Stomach (tissue), 9 donors: ENCODE data around the gene STK33. TPM values are rescaled to one million over a fixed set of nuclear protein-coding genes. Genes with fewer than 3 reads are reported as not detected.

Experiments used
- DNase-seq, 2 donors: peaks; one replicate each; pipeline versions ENCODE4 v3.0.0 to v3.0.0-alpha.2; 2013 to 2019
- H3K27ac ChIP-seq, 5 donors: fragments of 200-600 bp in 4 of 5; sonication (generic) in 4 of 5; one replicate each; pipeline ENCODE4 v1.5.1; 2013 to 2019; ENCODE audit warnings: mild to moderate bottlenecking in 1 of 5, moderate library complexity in 1 of 5
- H3K27me3 ChIP-seq, 3 donors: fragments of 200-600 bp; sonication (generic); one replicate each; pipeline ENCODE4 v1.5.1; 2017 to 2019; ENCODE audit warnings: mixed run types in 1 of 3
- H3K36me3 ChIP-seq, 4 donors: fragments of 200-600 bp; sonication (generic); 1 replicate in 3 of 4; 2 replicates in 1 of 4; pipeline ENCODE4 v1.5.1; 2016 to 2019
- H3K4me1 ChIP-seq, 4 donors: fragments of 200-600 bp; sonication (generic); one replicate each; pipeline ENCODE4 v1.5.1; 2016 to 2019
- H3K4me3 ChIP-seq, 4 donors: fragments of 200-600 bp; sonication (generic) in 3 of 4; one replicate each; pipeline ENCODE4 v1.5.1; 2016 to 2019; ENCODE audit warnings: mild to moderate bottlenecking in 1 of 4
- H3K9me3 ChIP-seq, 4 donors: fragments of 200-600 bp; sonication (generic); one replicate each; pipeline ENCODE4 v1.5.1; 2016 to 2019
- EP300 ChIP-seq: sonication (generic); formaldehyde crosslinking; IDR thresholded peaks from one replicate; pipeline ENCODE4 v1.6.1; 2017; ENCODE audit warnings: antibody characterized with exemption
- POLR2A ChIP-seq, 4 donors: fragments of 450-650 bp; IDR thresholded peaks; one replicate each; pipeline ENCODE4 v1.6.1; 2016; ENCODE audit warnings: antibody characterized with exemption in 4 of 4, control low read depth in 2 of 4, mild to moderate bottlenecking in 1 of 4, moderate library complexity in 1 of 4
- POLR2AphosphoS5 ChIP-seq, 3 donors: sonication (generic); formaldehyde crosslinking; IDR thresholded peaks; one replicate each; pipeline ENCODE4 v1.6.1; 2016; ENCODE audit warnings: antibody characterized with exemption in 3 of 3
- WGBS, 5 donors: extraction: QIAGEN DNeasy Blood & Tissue Kit in 3 of 5; methylation state at CpG; one replicate each; pipeline versions ENCODE4 v1.1.5 to v1.1.7; 2013 to 2018; 5-methylcytosine and 5-hydroxymethylcytosine counted together
- intact Hi-C: fragments of 100-400 bp; cut with DNase I; formaldehyde crosslinking; loops from one replicate; pipeline ENCODE4 v1.15.1; 2023; ENCODE audit warnings: low total_unique reads
- polyA plus RNA-seq, 3 donors: library from polyadenylated mRNA; stranded (reverse); fragments of 200-250 nt; gene quantifications; one replicate each; pipeline ENCODE4 v1.2.3, GENCODE V29; 2013
- total RNA-seq, 5 donors: library from RNA; depleted of rRNA; stranded (reverse); fragments of >200 nt; gene quantifications; one replicate each; pipeline versions ENCODE4 v1.1.0 to v1.2.3, GENCODE V29; 2014 to 2016
- TF ChIP-seq, protein P1 (sequence below), 7 experiments: fragments of 450-650 bp in 4 of 7; fragments of 200-600 bp in 3 of 7; sonication (generic) in 3 of 7; IDR thresholded peaks; one replicate each; pipeline ENCODE4 v1.5.1; 2016 to 2019; ENCODE audit warnings: antibody characterized with exemption in 7 of 7, control low read depth in 2 of 7, mild to moderate bottlenecking in 1 of 7
- donor health status: healthy with polysubstance abuse.
- donor health status: Bipolar disorder and iron deficiency.
- donor health status: healthy.

STK33 gene
- total and polyA plus RNA-seq, 8 donors = 3.1 to 21.3 (median 10.9) TPM; not detected in 1

DNA sequence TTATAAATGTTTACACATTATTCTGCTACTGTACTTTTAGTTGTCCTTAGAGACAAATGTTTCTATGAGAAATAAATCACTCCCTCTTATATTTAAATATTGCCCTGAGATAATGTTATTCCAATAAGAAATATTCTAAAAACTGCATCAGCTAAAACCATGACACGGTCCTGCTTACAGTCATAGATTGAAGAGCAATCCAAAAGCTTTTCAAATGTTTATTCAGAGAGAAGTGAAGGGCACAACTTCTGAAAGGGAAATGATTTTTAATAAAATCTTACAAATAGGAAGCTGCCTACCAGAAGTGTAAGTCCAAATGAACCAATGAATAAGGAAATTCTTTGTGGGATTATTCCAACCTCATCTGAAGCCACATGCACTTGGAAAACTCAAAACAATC is 49.2 kb downstream of the STK33 start:
- WGBS, 5 donors = 45 to 59% (median 58%) methylated on average over 1 of the region's 1 CpG
- Histone ChIP-seq H3K9me3 (peaks cover 0 to 6% (median 0%) of the 10 kb centered on the region in 4 donors), H3K4me3 (no peak overlapping the region), H3K4me1 (no peaks in the 10 kb centered on the region), H3K27me3 (no peaks in the 10 kb centered on the region), H3K36me3 (no peaks in the 10 kb centered on the region), H3K27ac (no peak overlapping the region)
- no peak for TF ChIP-seq POLR2A (IDR thresholded peaks at IDR 0.05)
- no peak for TF ChIP-seq POLR2AphosphoS5 (IDR thresholded peaks at IDR 0.05)
- no peak for TF ChIP-seq EP300
- TF ChIP-seq, protein P1, sequence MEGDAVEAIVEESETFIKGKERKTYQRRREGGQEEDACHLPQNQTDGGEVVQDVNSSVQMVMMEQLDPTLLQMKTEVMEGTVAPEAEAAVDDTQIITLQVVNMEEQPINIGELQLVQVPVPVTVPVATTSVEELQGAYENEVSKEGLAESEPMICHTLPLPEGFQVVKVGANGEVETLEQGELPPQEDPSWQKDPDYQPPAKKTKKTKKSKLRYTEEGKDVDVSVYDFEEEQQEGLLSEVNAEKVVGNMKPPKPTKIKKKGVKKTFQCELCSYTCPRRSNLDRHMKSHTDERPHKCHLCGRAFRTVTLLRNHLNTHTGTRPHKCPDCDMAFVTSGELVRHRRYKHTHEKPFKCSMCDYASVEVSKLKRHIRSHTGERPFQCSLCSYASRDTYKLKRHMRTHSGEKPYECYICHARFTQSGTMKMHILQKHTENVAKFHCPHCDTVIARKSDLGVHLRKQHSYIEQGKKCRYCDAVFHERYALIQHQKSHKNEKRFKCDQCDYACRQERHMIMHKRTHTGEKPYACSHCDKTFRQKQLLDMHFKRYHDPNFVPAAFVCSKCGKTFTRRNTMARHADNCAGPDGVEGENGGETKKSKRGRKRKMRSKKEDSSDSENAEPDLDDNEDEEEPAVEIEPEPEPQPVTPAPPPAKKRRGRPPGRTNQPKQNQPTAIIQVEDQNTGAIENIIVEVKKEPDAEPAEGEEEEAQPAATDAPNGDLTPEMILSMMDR (IDR thresholded peaks at IDR 0.05) = no peak
- no peak for DNase-seq
- intact Hi-C loops = no loop called here

DNA sequence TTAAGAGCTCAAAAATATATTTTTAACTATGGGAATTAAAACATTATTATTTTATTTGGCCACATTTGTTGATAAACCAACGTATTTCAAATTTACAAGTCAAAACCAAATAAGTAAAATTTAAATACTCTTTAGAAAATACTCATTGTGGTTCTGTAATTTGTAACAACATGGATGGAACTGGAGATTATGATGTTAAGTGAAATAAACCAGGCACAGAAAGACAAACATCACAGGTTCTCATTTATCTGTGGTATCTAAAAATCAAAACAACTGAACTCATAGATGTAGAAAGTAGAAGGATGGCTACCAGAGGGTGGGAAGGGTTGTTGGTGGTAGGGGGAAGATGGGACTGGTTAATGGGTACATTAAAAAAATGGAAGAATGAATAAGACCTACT is 50.8 kb downstream of the STK33 start:
- Histone ChIP-seq H3K4me1 (no peaks in the 10 kb centered on the region), H3K27me3 (no peaks in the 10 kb centered on the region), H3K4me3 (no peak overlapping the region), H3K27ac (no peak overlapping the region), H3K36me3 (no peaks in the 10 kb centered on the region), H3K9me3 (peaks cover 0 to 4% (median 0%) of the 10 kb centered on the region in 4 donors)
- 71 to 88% (median 79%) methylated on average over 1 of the region's 1 CpG for WGBS, 5 donors
- intact Hi-C loops = no loop called here
- no peak for DNase-seq
- TF ChIP-seq, protein P1 (IDR thresholded peaks at IDR 0.05) = no peak
- TF ChIP-seq POLR2AphosphoS5 (IDR thresholded peaks at IDR 0.05) (no peak), EP300 (no peak), POLR2A (IDR thresholded peaks at IDR 0.05) (no peak)

DNA sequence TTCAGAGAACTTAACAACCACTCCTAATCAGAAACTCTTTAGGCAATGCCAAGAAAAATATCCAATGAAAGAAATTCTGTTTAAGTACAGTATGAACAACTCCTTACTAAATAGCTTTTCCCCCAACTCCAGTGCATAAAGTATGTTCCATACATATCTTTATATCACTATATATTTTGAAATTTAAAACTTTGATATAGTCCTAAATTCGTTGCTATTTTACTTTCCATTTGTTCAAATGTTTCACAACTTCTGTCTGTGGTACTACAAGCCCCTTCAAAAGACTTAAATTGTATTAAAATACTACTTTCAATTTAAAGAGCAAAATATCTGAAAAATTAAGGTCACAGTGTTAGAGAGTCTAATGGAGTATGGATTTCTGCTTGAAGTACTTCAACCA is 52.6 kb downstream of the STK33 start:
- DNase-seq = no peak
- no peak for TF ChIP-seq POLR2AphosphoS5 (IDR thresholded peaks at IDR 0.05)
- no peak for TF ChIP-seq EP300
- TF ChIP-seq, protein P1 (IDR thresholded peaks at IDR 0.05) = no peak
- no peak for TF ChIP-seq POLR2A (IDR thresholded peaks at IDR 0.05)
- no peak overlapping the region for H3K4me3 ChIP-seq
- 13 to 38% (median 30%) methylated on average over 1 of the region's 1 CpG for WGBS, 5 donors
- H3K27ac ChIP-seq = no peak overlapping the region
- H3K4me1 ChIP-seq = no peaks in the 10 kb centered on the region
- intact Hi-C loops = no loop called here
- H3K9me3 ChIP-seq = no peaks in the 10 kb centered on the region
- H3K27me3 ChIP-seq = no peaks in the 10 kb centered on the region
- H3K36me3 ChIP-seq = no peaks in the 10 kb centered on the region

DNA sequence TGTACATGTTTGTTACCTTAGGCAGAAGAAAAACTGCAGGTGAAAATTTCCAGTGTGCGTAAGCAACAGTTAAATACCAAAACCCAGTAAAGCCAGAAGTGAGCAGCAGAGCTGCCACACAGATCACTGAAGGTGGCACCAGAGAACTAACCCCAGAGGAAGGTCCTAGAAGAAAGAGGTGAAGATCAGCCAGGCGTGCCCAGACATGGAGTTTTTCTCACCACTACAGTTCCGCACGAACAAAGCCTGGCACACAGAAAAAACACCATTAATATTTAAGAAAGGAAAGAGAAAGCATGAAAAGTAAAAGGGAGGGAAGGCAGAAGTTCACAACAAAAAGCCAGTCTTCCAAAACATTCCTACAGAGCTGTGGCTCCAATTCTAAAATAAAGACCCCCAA is 60.7 kb downstream of the STK33 start:
- WGBS, 5 donors = 79 to 96% (median 91%) methylated on average over 4 of the region's 4 CpGs
- DNase-seq = peak in 1 of 2 donors; percentile 15
- Histone ChIP-seq H3K36me3 (no peaks in the 10 kb centered on the region), H3K4me1 (no peaks in the 10 kb centered on the region), H3K27ac (no peak overlapping the region), H3K4me3 (no peak overlapping the region), H3K9me3 (no peaks in the 10 kb centered on the region), H3K27me3 (no peaks in the 10 kb centered on the region)
- intact Hi-C loops = no loop called here
- TF ChIP-seq, protein P1 (IDR thresholded peaks at IDR 0.05) = no peak
- TF ChIP-seq EP300 (no peak), POLR2AphosphoS5 (IDR thresholded peaks at IDR 0.05) (no peak), POLR2A (IDR thresholded peaks at IDR 0.05) (no peak)
